HL-60 (cell line): ENCODE results near the gene IMMP2L.

ENCODE experiments used
- DNase-seq, 2 experiments: peaks; one replicate each; pipeline ENCODE4 v3.0.0-alpha.2; 2010 to 2020; ENCODE audit warnings: low read depth in 1 of 2, low spot score in 1 of 2
- H3K27ac ChIP-seq: fragments of 250-450 bp; sonication (Bioruptor Pico); replicated peaks from 2 replicates; pipeline ENCODE4 v1.5.1; 2020; ENCODE audit warnings: mild to moderate bottlenecking, moderate library complexity
- H3K27me3 ChIP-seq: fragments of 250-450 bp; sonication (Bioruptor Pico); 2 replicates; pipeline ENCODE4 v1.5.1; 2021; ENCODE audit warnings: mild to moderate bottlenecking, moderate library complexity; ENCODE audit not compliant: insufficient read depth, poor library complexity, severe bottlenecking
- H3K4me3 ChIP-seq: replicated peaks from 2 replicates; pipeline ENCODE4 v1.5.1; 2011; ENCODE audit warnings: mild to moderate bottlenecking, control low read depth, low read length; ENCODE audit not compliant: insufficient read depth
- CTCF ChIP-seq: IDR thresholded peaks from one replicate; pipeline ENCODE4 v1.5.1; 2011; ENCODE audit warnings: low read length, control low read depth, inconsistent platforms; ENCODE audit not compliant: insufficient read depth
- GABPA ChIP-seq: IDR thresholded peaks from 2 replicates; pipeline ENCODE4 v1.6.1; 2012; ENCODE audit warnings: low read depth
- POLR2AphosphoS5 ChIP-seq: IDR thresholded peaks from 2 replicates; pipeline ENCODE4 v1.6.1; 2012; ENCODE audit warnings: low read depth
- REST ChIP-seq: IDR thresholded peaks from 2 replicates; pipeline ENCODE4 v1.6.1; 2012; ENCODE audit warnings: low read depth; ENCODE audit not compliant: insufficient replicate concordance
- SPI1 ChIP-seq: IDR thresholded peaks from 2 replicates; pipeline ENCODE4 v1.6.1; 2012; ENCODE audit warnings: low read depth, mild to moderate bottlenecking, borderline replicate concordance

The IMMP2L gene

GRCh38 chr7:110719741-110720140, 842.6 kb downstream of the IMMP2L start:
- DNase-seq, result no peak
- no peaks in the 10 kb centered on the region for H3K27me3 ChIP-seq
- no peak overlapping the region for H3K4me3 ChIP-seq
- TF ChIP-seq CTCF, result no peak
- no peak for TF ChIP-seq REST
- TF ChIP-seq SPI1, result no peak
- no peak for TF ChIP-seq GABPA
- no peak for TF ChIP-seq POLR2AphosphoS5
- H3K27ac ChIP-seq, result no peak overlapping the region

GRCh38 chr7:110718503-110719205, 843.6 kb downstream of the IMMP2L start:
- Histone ChIP-seq H3K27ac (no peak overlapping the region), H3K27me3 (no peaks in the 10 kb centered on the region), H3K4me3 (no peak overlapping the region)
- TF ChIP-seq SPI1, result no peak
- TF ChIP-seq POLR2AphosphoS5, result no peak
- no peak for TF ChIP-seq CTCF
- no peak for TF ChIP-seq GABPA
- TF ChIP-seq REST, result no peak
- DNase-seq, result no peak

- Histone ChIP-seq H3K27ac (no peak overlapping the region), H3K27me3 (no peaks in the 10 kb centered on the region), H3K4me3 (no peak overlapping the region)
- DNase-seq, result no peak
- TF ChIP-seq GABPA (no peak), SPI1 (no peak), CTCF (no peak), POLR2AphosphoS5 (no peak), REST (no peak)
These were observed 858.1 kb downstream of the IMMP2L start for GRCh38 chr7:110704225-110704624.
